ENCODE measurements around the gene TMEM109. TPM values are rescaled to one million over a fixed set of nuclear protein-coding genes. Genes with fewer than 3 reads are reported as not detected.

The TMEM109 gene
- total RNA-seq, 1 experiment from 2014 or later: 165 TPM

DNA sequence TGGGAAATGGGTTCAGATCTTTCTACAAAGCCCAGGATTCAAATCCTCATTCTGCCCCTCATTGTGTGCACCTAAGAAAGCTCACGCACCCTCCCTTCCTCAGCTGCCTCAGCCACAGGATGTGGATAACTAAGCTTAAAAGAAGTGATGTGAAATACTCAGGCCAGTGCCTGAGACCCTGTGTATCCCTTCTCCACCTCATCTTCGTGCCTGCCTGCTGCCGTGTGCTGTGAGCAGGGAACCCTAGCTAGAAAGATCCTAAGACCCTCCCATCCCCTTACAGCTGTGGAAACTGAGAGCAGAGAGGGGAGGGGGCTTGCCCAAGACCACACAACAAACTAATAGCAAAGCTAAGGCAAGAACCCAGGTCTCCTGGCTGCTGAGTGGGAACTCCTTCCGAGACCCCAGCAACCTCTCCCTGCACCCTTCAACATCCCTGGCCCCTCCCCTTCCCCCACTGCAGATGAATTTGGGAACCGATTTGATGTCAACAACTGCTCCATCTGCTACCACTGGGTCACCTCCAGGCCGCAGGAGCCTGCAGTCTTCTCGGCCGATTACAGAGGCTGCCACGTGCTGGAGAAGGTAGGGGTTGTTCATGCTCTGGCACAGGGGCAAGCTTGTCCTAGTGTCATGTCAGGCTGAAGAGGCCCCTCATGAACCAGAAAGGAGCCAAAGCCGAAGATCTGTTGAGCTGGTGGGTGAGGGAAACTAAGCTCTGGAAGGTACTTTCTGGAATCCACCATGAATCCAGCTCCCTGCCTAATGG is 45.1 kb upstream of the TMEM109 start:
- CTCF ChIA-PET: no interaction called here

DNA sequence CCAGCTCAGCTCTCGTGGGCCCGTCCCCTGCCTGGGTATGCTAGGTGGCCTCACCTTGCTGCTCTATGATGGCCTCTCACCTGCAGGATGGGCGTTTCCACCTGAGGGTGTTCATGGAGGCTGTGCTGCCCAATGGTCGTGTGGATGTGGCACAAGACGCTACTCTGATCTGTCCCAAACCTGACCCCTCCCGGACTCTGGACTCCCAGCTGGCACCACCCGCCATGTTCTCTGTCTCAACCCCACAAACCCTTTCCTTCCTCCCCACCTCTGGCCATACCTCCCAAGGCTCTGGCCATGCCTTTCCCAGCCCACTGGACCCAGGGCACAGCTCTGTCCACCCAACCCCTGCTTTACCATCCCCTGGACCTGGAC is 44.5 kb upstream of the TMEM109 start:
- H3F3A ChIP-seq (ENCODE audit: low read length, unreplicated experiment): no peaks in the 10 kb centered on the region
- H3K4me3 ChIP-seq (ENCODE audit: low read length): no peak overlapping the region
- no peaks in the 10 kb centered on the region for H3K36me3 ChIP-seq (ENCODE audit: low read depth, low read length)
- H3K9ac ChIP-seq (ENCODE audit: low read length): no peak overlapping the region
- no peaks in the 10 kb centered on the region for H3K9me2 ChIP-seq (replicated peaks; ENCODE audit: low read length)
- POLR2A ChIA-PET (ENCODE audit: unreplicated experiment): no interaction called here
- DNase-seq (no peak), ATAC-seq (no peak)
- peaks cover 11% of the 10 kb centered on the region for H3K4me1 ChIP-seq (ENCODE audit: insufficient read depth, low read length)
- no peaks in the 10 kb centered on the region for H3K79me2 ChIP-seq (ENCODE audit: low read length)
- BruUV-seq (replicated peaks): no TSS peak
- CTCF ChIA-PET: interaction anchor here (0.6 kb wide), 1 partner anchor 505 kb away, joined by 3 read pairs; no protein-coding TSS in a partner anchor
- no peak overlapping the region for H3K4me2 ChIP-seq (ENCODE audit: low read length)
- H4K20me1 ChIP-seq (ENCODE audit: low read length): no peaks in the 10 kb centered on the region
- H3K9me3 ChIP-seq (ENCODE audit: low read length): no peaks in the 10 kb centered on the region
- H2AFZ ChIP-seq (ENCODE audit: low read length): no peak overlapping the region
- no peak for TF ChIP-seq EZH2 (IDR thresholded peaks at IDR 0.05; ENCODE audit: low read length, unreplicated experiment)
- no peak for TF ChIP-seq EZH2phosphoT487 (IDR thresholded peaks at IDR 0.05; ENCODE audit: borderline replicate concordance, low read length)
- TF ChIP-seq, protein P1, sequence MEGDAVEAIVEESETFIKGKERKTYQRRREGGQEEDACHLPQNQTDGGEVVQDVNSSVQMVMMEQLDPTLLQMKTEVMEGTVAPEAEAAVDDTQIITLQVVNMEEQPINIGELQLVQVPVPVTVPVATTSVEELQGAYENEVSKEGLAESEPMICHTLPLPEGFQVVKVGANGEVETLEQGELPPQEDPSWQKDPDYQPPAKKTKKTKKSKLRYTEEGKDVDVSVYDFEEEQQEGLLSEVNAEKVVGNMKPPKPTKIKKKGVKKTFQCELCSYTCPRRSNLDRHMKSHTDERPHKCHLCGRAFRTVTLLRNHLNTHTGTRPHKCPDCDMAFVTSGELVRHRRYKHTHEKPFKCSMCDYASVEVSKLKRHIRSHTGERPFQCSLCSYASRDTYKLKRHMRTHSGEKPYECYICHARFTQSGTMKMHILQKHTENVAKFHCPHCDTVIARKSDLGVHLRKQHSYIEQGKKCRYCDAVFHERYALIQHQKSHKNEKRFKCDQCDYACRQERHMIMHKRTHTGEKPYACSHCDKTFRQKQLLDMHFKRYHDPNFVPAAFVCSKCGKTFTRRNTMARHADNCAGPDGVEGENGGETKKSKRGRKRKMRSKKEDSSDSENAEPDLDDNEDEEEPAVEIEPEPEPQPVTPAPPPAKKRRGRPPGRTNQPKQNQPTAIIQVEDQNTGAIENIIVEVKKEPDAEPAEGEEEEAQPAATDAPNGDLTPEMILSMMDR (conservative IDR thresholded peaks at IDR 0.05; ENCODE audit: low read depth, low read length): no peak
- H3K27me3 ChIP-seq (ENCODE audit: low read length): no peaks in the 10 kb centered on the region
- H3K27ac ChIP-seq (ENCODE audit: low read length): no peak overlapping the region
- intact Hi-C loops (cut with micrococcal nuclease): no loop called here

More for the DNA sequence above, 45.1 kb upstream of the TMEM109 start:
- Histone ChIP-seq H3K4me1 (ENCODE audit: insufficient read depth, low read length) (peaks cover 11% of the 10 kb centered on the region), H3K4me3 (ENCODE audit: low read length) (no peak overlapping the region), H3K9me3 (ENCODE audit: low read length) (no peaks in the 10 kb centered on the region), H3K9ac (ENCODE audit: low read length) (no peak overlapping the region), H4K20me1 (ENCODE audit: low read length) (no peaks in the 10 kb centered on the region), H3K4me2 (ENCODE audit: low read length) (no peak overlapping the region), H3F3A (ENCODE audit: low read length, unreplicated experiment) (no peaks in the 10 kb centered on the region), H3K79me2 (ENCODE audit: low read length) (no peaks in the 10 kb centered on the region), H2AFZ (ENCODE audit: low read length) (no peak overlapping the region), H3K27ac (ENCODE audit: low read length) (no peak overlapping the region), H3K36me3 (ENCODE audit: low read depth, low read length) (no peaks in the 10 kb centered on the region), H3K9me2 (replicated peaks; ENCODE audit: low read length) (no peaks in the 10 kb centered on the region), H3K27me3 (ENCODE audit: low read length) (no peaks in the 10 kb centered on the region)
- intact Hi-C loops (cut with micrococcal nuclease): no loop called here
- DNase-seq (no peak), ATAC-seq (no peak)
- no TSS peak for BruUV-seq (replicated peaks)
- TF ChIP-seq, protein P1 (conservative IDR thresholded peaks at IDR 0.05; ENCODE audit: low read depth, low read length): no peak
- TF ChIP-seq EZH2 (IDR thresholded peaks at IDR 0.05; ENCODE audit: low read length, unreplicated experiment) (no peak), EZH2phosphoT487 (IDR thresholded peaks at IDR 0.05; ENCODE audit: borderline replicate concordance, low read length) (no peak)
- POLR2A ChIA-PET (ENCODE audit: unreplicated experiment): no interaction called here

DNA sequence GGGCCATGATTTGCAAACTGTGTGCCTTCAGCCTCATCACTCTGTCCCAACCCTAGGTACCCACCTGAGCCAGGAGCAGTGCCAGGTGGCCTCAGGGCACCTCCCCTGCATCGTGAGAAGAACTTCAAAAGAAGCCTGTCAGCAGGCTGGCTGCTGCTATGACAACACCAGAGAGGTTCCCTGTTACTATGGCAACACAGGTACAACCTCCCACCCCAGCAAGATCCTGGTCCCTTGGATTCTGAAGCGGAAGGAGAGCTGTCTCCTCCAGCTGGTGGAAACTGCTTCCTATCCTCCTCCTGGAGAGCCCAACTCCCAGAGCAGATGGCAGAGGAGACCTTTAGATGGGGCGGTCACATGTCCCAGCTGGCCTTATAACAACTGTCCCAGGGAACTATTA is 43.7 kb upstream of the TMEM109 start:
- TF ChIP-seq EZH2phosphoT487 (IDR thresholded peaks at IDR 0.05; ENCODE audit: borderline replicate concordance, low read length) (no peak), EZH2 (IDR thresholded peaks at IDR 0.05; ENCODE audit: low read length, unreplicated experiment) (no peak)
- TF ChIP-seq, protein P1 (conservative IDR thresholded peaks at IDR 0.05; ENCODE audit: low read depth, low read length): no peak
- Histone ChIP-seq H4K20me1 (ENCODE audit: low read length) (no peaks in the 10 kb centered on the region), H3K9me3 (ENCODE audit: low read length) (no peaks in the 10 kb centered on the region), H3K9me2 (replicated peaks; ENCODE audit: low read length) (no peaks in the 10 kb centered on the region), H3K27ac (ENCODE audit: low read length) (no peak overlapping the region), H3F3A (ENCODE audit: low read length, unreplicated experiment) (no peaks in the 10 kb centered on the region), H3K36me3 (ENCODE audit: low read depth, low read length) (no peaks in the 10 kb centered on the region), H3K4me2 (ENCODE audit: low read length) (no peak overlapping the region), H3K4me3 (ENCODE audit: low read length) (no peak overlapping the region), H3K4me1 (ENCODE audit: insufficient read depth, low read length) (peaks cover 11% of the 10 kb centered on the region), H3K79me2 (ENCODE audit: low read length) (no peaks in the 10 kb centered on the region), H3K9ac (ENCODE audit: low read length) (no peak overlapping the region), H2AFZ (ENCODE audit: low read length) (no peak overlapping the region), H3K27me3 (ENCODE audit: low read length) (no peaks in the 10 kb centered on the region)
- ChIA-PET CTCF (interaction anchor here (0.6 kb wide), 1 partner anchor 506 kb away, joined by 3 read pairs; no protein-coding TSS in a partner anchor), POLR2A (ENCODE audit: unreplicated experiment) (no interaction called here)
- no peak for DNase-seq
- BruUV-seq (replicated peaks): no TSS peak
- ATAC-seq: no peak
- intact Hi-C loops (cut with micrococcal nuclease): no loop called here
